Heart left ventricle (tissue), 16 donors: ENCODE measurements around the gene C13orf46. TPM values are rescaled to one million over a fixed set of nuclear protein-coding genes. Genes with fewer than 3 reads are reported as not detected.
A peak's percentile ranks its signal among the peaks of the same experiment; 100 is the strongest.

Experiments
- ATAC-seq, 4 donors: fragments of 200-7000 bp; cut with Tn5 transposase; one replicate each; pipeline ENCODE4 v1.9.1; 2020 to 2022; ENCODE audit warnings: moderate library complexity in 4 of 4, mild to moderate bottlenecking in 3 of 4, moderate number of reproducible peaks in 1 of 4
- DNase-seq, 5 donors: peaks; one replicate each; pipeline ENCODE4 v3.0.0-alpha.2; 2020
- H3K27ac ChIP-seq, 12 donors: fragments of 200-600 bp; sonication (generic) in 4 of 12; one replicate each; pipeline versions ENCODE4 v1.5.0 to v1.8.0; 2016 to 2022; ENCODE audit warnings: mild to moderate bottlenecking in 2 of 12
- H3K27me3 ChIP-seq, 9 donors: fragments of 200-600 bp; sonication (generic) in 2 of 9; one replicate each; pipeline versions ENCODE4 v1.5.1 to v1.8.0; 2016 to 2022; ENCODE audit warnings: mild to moderate bottlenecking in 3 of 9
- H3K36me3 ChIP-seq, 9 donors: fragments of 200-600 bp; sonication (generic) in 2 of 9; one replicate each; pipeline versions ENCODE4 v1.5.0 to v1.8.0; 2018 to 2022; ENCODE audit warnings: mild to moderate bottlenecking in 2 of 9
- H3K4me1 ChIP-seq, 12 donors: fragments of 200-600 bp; sonication (generic) in 4 of 12; one replicate each; pipeline versions ENCODE4 v1.5.0 to v1.8.0; 2016 to 2022; ENCODE audit warnings: mild to moderate bottlenecking in 3 of 12
- H3K4me3 ChIP-seq, 12 donors: fragments of 200-600 bp; sonication (generic) in 4 of 12; one replicate each; pipeline versions ENCODE4 v1.5.0 to v1.8.0; 2017 to 2022; ENCODE audit warnings: mild to moderate bottlenecking in 9 of 12, moderate library complexity in 4 of 12
- H3K9me3 ChIP-seq, 12 donors: fragments of 200-600 bp; sonication (generic) in 4 of 12; one replicate each; pipeline versions ENCODE4 v1.5.0 to v1.8.0; 2016 to 2022; ENCODE audit warnings: mild to moderate bottlenecking in 1 of 12
- POLR2A ChIP-seq, 2 donors: fragments of 450-650 bp; IDR thresholded peaks; one replicate each; pipeline ENCODE4 v1.6.1; 2017; ENCODE audit warnings: antibody characterized with exemption in 2 of 2, mild to moderate bottlenecking in 2 of 2, moderate library complexity in 2 of 2
- WGBS, 4 donors: extraction: QIAGEN DNeasy Blood & Tissue Kit in 2 of 4; methylation state at CpG; one replicate each; pipeline versions ENCODE4 v1.1.5 to v1.1.7; 2013 to 2018; 5-methylcytosine and 5-hydroxymethylcytosine counted together
- intact Hi-C, 10 donors: fragments of 100-400 bp; cut with DNase I; formaldehyde crosslinking; loops; one replicate each; pipeline versions ENCODE4 v1.11.1 to v1.14.2; 2022
- polyA plus RNA-seq, 2 donors: library from polyadenylated mRNA; stranded (reverse); fragments of 200-250 nt; gene quantifications; one replicate each; pipeline ENCODE4 v1.2.3, GENCODE V29; 2013
- total RNA-seq, 9 donors: library from RNA; depleted of rRNA in 2 of 9; stranded (reverse); fragments of >200 nt in 2 of 9; fragmentation: NEBNext Ultra II Directional in 3 of 9; extraction: Animal tissue kit (Norgen Biotek cat#: 25700) in 3 of 9; gene quantifications; one replicate each; pipeline versions ENCODE4 v1.1.0 to v1.2.4, GENCODE V29; 2016 to 2023
- TF ChIP-seq, protein P1 (sequence below), 12 donors: fragments of 200-600 bp; sonication (generic) in 4 of 12; IDR thresholded peaks; one replicate each; pipeline versions ENCODE4 v1.5.0 to v1.8.0; 2018 to 2022; ENCODE audit warnings: antibody characterized with exemption in 12 of 12, mild to moderate bottlenecking in 5 of 12
- donor health status: ischemic (EF 13 %, LVEDD 7.1; RV severe dilation, severe dysfunction).
- donor health status: healthy with polysubstance abuse.
- donor health status: DM: no; HTN: yes; CAD: no.
- donor health status: DM: no; HTN: no; CAD: no.
- donor health status: ischemic (EF 25% LVEDD 6.9; RV normal size, moderate dysfunction).
- donor health status: ischemic (EF 25% LVEDD 5.7; RV mildly dilated, moderate dysfunction).
- donor health status: healthy.
- donor health status: DM: yes; HTN: yes; CAD: no.
- donor health status: ischemic (EF 35%, LVEDD 5.7; RV mildly dilated, moderate dysfunction).
- donor health status: nonischemic (EF 11% LVEDD 7.7; RV severe dilation, severe dysfunction).
- donor health status: DM: yes; HTN: yes; CAD: no.
- donor health status: PGD.
- donor health status: ischemic (EF 29% LVEDD 5.4; RV normal size, mild dysfunction).
- donor health status: nonischemic (EF 23%, LVEDD 6.1; RV moderate dilation, normal function).

The C13orf46 gene
- total and polyA plus RNA-seq, 11 donors: 0.07 to 3.1 (median 0.28) TPM; not detected in 1

GRCh38 chr13:114018461-114019055 is 44.7 kb upstream of the C13orf46 start:
- no peak overlapping the region for H3K27ac ChIP-seq
- ATAC-seq (no peak), DNase-seq (peak in 1 of 5 donors; percentile 12)
- TF ChIP-seq, protein P1, sequence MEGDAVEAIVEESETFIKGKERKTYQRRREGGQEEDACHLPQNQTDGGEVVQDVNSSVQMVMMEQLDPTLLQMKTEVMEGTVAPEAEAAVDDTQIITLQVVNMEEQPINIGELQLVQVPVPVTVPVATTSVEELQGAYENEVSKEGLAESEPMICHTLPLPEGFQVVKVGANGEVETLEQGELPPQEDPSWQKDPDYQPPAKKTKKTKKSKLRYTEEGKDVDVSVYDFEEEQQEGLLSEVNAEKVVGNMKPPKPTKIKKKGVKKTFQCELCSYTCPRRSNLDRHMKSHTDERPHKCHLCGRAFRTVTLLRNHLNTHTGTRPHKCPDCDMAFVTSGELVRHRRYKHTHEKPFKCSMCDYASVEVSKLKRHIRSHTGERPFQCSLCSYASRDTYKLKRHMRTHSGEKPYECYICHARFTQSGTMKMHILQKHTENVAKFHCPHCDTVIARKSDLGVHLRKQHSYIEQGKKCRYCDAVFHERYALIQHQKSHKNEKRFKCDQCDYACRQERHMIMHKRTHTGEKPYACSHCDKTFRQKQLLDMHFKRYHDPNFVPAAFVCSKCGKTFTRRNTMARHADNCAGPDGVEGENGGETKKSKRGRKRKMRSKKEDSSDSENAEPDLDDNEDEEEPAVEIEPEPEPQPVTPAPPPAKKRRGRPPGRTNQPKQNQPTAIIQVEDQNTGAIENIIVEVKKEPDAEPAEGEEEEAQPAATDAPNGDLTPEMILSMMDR (IDR thresholded peaks at IDR 0.05): no peak
- no peak for TF ChIP-seq POLR2A (IDR thresholded peaks at IDR 0.05)
- peaks cover 0 to 89% (median 40%) of the 10 kb centered on the region in 9 donors for H3K36me3 ChIP-seq
- 88 to 98% (median 91%) methylated on average over 12 to 20 of the region's 20 CpGs for WGBS, 4 donors
- H3K4me1 ChIP-seq: peaks cover 0 to 7% (median 0%) of the 10 kb centered on the region in 12 donors
- H3K9me3 ChIP-seq: no peaks in the 10 kb centered on the region
- intact Hi-C loops: no loop called here
- no peaks in the 10 kb centered on the region for H3K27me3 ChIP-seq
- H3K4me3 ChIP-seq: no peak overlapping the region

GRCh38 chr13:114017966-114018365 is 44.1 kb upstream of the C13orf46 start:
- H3K4me3 ChIP-seq: no peak overlapping the region

DNA sequence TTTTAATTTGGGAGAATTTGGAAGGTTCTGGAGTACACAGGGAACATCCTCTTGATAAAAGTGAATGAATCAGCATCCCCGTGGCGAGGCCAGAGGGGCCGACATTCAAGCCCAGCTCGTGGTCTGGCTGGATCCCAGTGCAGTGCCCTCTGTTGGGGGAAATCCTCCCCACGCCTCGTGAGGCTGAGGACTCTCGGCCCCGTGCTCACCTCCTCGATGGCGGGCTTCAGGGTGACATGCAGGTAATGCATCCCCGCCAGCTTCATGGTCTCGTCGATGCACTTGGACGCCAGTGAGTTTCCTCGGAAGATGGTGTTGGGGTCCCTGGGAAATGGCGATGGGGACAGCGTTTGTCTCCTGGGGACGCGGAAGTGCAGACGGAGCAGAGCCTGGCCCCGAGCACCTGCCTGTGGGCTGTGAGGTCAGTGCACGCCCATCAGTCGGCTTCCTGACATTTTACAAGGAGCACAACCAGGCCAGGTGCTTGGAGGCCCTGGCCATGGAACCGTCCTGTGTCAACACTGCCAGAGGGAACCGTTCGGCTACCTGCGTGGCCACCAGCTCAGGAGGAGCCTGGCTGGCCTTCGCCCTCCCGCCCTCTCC is 43.3 kb upstream of the C13orf46 start:
- intact Hi-C loops: no loop called here
- Histone ChIP-seq H3K4me3 (no peak overlapping the region), H3K4me1 (peaks cover 0 to 7% (median 0%) of the 10 kb centered on the region in 12 donors), H3K9me3 (no peaks in the 10 kb centered on the region), H3K36me3 (peaks cover 0 to 82% (median 39%) of the 10 kb centered on the region in 9 donors), H3K27ac (no peak overlapping the region), H3K27me3 (no peaks in the 10 kb centered on the region)
- ATAC-seq: no peak
- peak in 2 of 5 donors; percentile 20 to 25 for DNase-seq
- TF ChIP-seq, protein P1 (IDR thresholded peaks at IDR 0.05): peak in 1 of 12 donors; percentile 12
- TF ChIP-seq POLR2A (IDR thresholded peaks at IDR 0.05): no peak
- 86 to 92% (median 90%) methylated on average over 25 to 29 of the region's 29 CpGs for WGBS, 4 donors

More at GRCh38 chr13:114017966-114018365, 44.1 kb upstream of the C13orf46 start:
- no peaks in the 10 kb centered on the region for H3K27me3 ChIP-seq
- DNase-seq (peak in 1 of 5 donors; percentile 27), ATAC-seq (no peak)
- H3K27ac ChIP-seq: no peak overlapping the region
- WGBS, 4 donors: 94 to 97% (median 95%) methylated on average over 23 of the region's 23 CpGs
- H3K9me3 ChIP-seq: no peaks in the 10 kb centered on the region
- TF ChIP-seq POLR2A (IDR thresholded peaks at IDR 0.05): no peak
- TF ChIP-seq, protein P1 (IDR thresholded peaks at IDR 0.05): no peak
- intact Hi-C loops: no loop called here
- peaks cover 0 to 7% (median 0%) of the 10 kb centered on the region in 12 donors for H3K4me1 ChIP-seq
- H3K36me3 ChIP-seq: peaks cover 0 to 89% (median 40%) of the 10 kb centered on the region in 9 donors

DNA sequence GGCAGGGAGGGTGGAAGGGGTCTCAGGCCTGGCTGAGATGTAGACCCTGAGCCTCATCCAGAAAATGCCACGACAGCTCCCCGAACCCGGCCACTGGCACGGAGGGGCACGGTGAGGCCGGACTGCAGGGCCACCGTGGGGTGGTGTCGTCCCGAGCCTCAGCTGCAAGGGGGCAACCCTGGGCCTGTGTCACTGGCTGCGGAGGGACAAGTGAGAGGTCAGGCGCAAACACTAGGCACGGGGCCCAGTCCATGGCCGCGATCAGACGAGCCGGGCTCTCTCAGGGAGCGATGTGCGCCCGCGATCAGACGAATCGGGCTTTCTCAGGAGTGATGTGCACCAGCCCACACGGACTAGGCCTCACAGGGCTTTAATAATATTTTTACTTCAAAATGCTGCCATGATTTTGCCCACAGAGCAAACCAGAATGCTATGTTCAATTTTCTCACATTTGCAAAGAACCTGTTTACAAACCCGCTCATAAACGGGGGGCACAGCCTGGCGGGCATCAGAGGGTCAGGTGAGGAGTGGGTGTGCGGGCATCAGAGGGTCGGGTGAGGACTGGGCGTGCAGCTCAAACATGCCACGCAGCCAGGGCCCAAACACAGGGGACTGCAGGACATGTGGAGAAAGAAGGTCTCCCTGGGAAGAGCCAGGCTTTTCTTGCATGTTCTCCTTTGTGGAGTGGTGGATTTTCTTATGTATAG is 42.6 kb upstream of the C13orf46 start:
- Histone ChIP-seq H3K9me3 (no peaks in the 10 kb centered on the region), H3K4me3 (no peak overlapping the region), H3K36me3 (peaks cover 0 to 81% (median 43%) of the 10 kb centered on the region in 9 donors), H3K27me3 (no peaks in the 10 kb centered on the region), H3K4me1 (peaks cover 0 to 7% (median 0%) of the 10 kb centered on the region in 12 donors), H3K27ac (no peak overlapping the region)
- intact Hi-C loops: no loop called here
- peak in 2 of 5 donors; percentile 21 to 34 for DNase-seq
- no peak for ATAC-seq
- no peak for TF ChIP-seq POLR2A (IDR thresholded peaks at IDR 0.05)
- TF ChIP-seq, protein P1 (IDR thresholded peaks at IDR 0.05): no peak
- 91 to 96% (median 95%) methylated on average over 30 of the region's 30 CpGs for WGBS, 4 donors
